GM23338 (cell line): Measurements from ENCODE around the gene EP300. TPM values are rescaled to one million over a fixed set of nuclear protein-coding genes. Genes with fewer than 3 reads are reported as not detected.

Experiments used
- ATAC-seq: fragments of 200-7000 bp; cut with Tn5 transposase; 3 replicates; pipeline ENCODE4 v1.9.1; 2020
- DNase-seq: peaks from one replicate; pipeline ENCODE4 v3.0.0-alpha.2; 2015; ENCODE audit warnings: low spot score
- H2AFZ ChIP-seq: fragments of 200-600 bp; sonication (generic); 2 replicates; pipeline ENCODE4 v1.8.0; 2016; ENCODE audit warnings: antibody characterized with exemption, mild to moderate bottlenecking, moderate library complexity
- H3F3A ChIP-seq: fragments of 200-600 bp; sonication (generic); replicated peaks from 2 replicates; pipeline ENCODE4 v1.8.0; 2017; ENCODE audit warnings: antibody characterized with exemption, mixed run types, low read depth
- H3K27ac ChIP-seq: fragments of 200-600 bp; sonication (generic); 2 replicates; pipeline ENCODE4 v1.6.1; 2016; ENCODE audit warnings: low read depth
- H3K27me3 ChIP-seq: fragments of 200-600 bp; sonication (generic); 2 replicates; pipeline ENCODE4 v1.8.0; 2016; ENCODE audit warnings: mild to moderate bottlenecking, mixed run types, moderate library complexity; ENCODE audit not compliant: insufficient read depth
- H3K36me3 ChIP-seq: fragments of 200-600 bp; sonication (generic); 2 replicates; pipeline ENCODE4 v1.8.0; 2016; ENCODE audit warnings: mild to moderate bottlenecking; ENCODE audit not compliant: insufficient read depth
- H3K4me1 ChIP-seq: fragments of 200-600 bp; sonication (generic); 2 replicates; pipeline ENCODE4 v1.8.0; 2016; ENCODE audit warnings: mild to moderate bottlenecking, moderate library complexity; ENCODE audit not compliant: insufficient read depth
- H3K4me2 ChIP-seq: fragments of 200-600 bp; sonication (generic); 2 replicates; pipeline ENCODE4 v1.7.1; 2017; ENCODE audit warnings: mixed run types
- H3K4me3 ChIP-seq: fragments of 200-600 bp; sonication (generic); 2 replicates; pipeline ENCODE4 v1.6.1; 2016; ENCODE audit warnings: mixed run types
- H3K79me2 ChIP-seq: fragments of 200-600 bp; sonication (generic); replicated peaks from 2 replicates; pipeline ENCODE4 v1.8.0; 2017; ENCODE audit warnings: mild to moderate bottlenecking; ENCODE audit not compliant: insufficient read depth
- H3K9me2 ChIP-seq: fragments of 200-600 bp; sonication (generic); 2 replicates; pipeline ENCODE4 v1.8.0; 2017; ENCODE audit not compliant: insufficient read depth
- H4K20me1 ChIP-seq: fragments of 200-600 bp; sonication (generic); replicated peaks from 2 replicates; pipeline ENCODE4 v1.8.0; 2017; ENCODE audit warnings: mild to moderate bottlenecking; ENCODE audit not compliant: insufficient read depth
- H3K27ac Mint-ChIP-seq: 2 replicates; pipeline ENCODE4 v1.8.0; 2020; ENCODE audit warnings: inconsistent platforms, mild to moderate bottlenecking, moderate library complexity, mixed read lengths
- H3K27me3 Mint-ChIP-seq: 3 replicates; pipeline ENCODE4 v1.8.0; 2022; ENCODE audit warnings: low read depth, mild to moderate bottlenecking, moderate library complexity, mixed read lengths, inconsistent platforms; ENCODE audit not compliant: insufficient read depth, poor library complexity
- H3K36me3 Mint-ChIP-seq: 3 replicates; pipeline ENCODE4 v1.8.0; 2021; ENCODE audit warnings: low read depth, mild to moderate bottlenecking, inconsistent platforms, moderate library complexity, mixed read lengths
- H3K4me1 Mint-ChIP-seq: 3 replicates; pipeline ENCODE4 v1.8.0; 2020; ENCODE audit warnings: mild to moderate bottlenecking, inconsistent platforms, mixed read lengths
- H3K4me3 Mint-ChIP-seq: 3 replicates; pipeline ENCODE4 v1.8.0; 2021; ENCODE audit warnings: moderate library complexity, mild to moderate bottlenecking, inconsistent platforms, mixed read lengths
- H3K9me3 Mint-ChIP-seq: 3 replicates; pipeline ENCODE4 v1.8.0; 2020; ENCODE audit warnings: moderate library complexity, mild to moderate bottlenecking, inconsistent platforms, mixed read lengths
- NANOG ChIP-seq: IDR thresholded peaks from 2 replicates; pipeline ENCODE4 v1.6.1; 2016; ENCODE audit warnings: antibody characterized with exemption, borderline replicate concordance
- ZNF114 ChIP-seq: fragments of 250-450 bp; sonication (Bioruptor Pico); IDR thresholded peaks from 2 replicates; pipeline ENCODE4 v1.5.0; 2020; ENCODE audit warnings: mild to moderate bottlenecking, moderate library complexity
- polyA plus RNA-seq: library from polyadenylated mRNA; unstranded; fragments of >200 nt; fragmentation: Nextera tagmentation; extraction: Ambion mirVana; gene quantifications from 2 replicates; pipeline ENCODE4 v1.2.1, GENCODE V29; 2016
- total RNA-seq: library from RNA; depleted of rRNA; stranded (reverse); fragments of >200 nt; shearing (Covaris generic); gene quantifications from 2 replicates; pipeline ENCODE4 v1.2.3, GENCODE V29; 2014
- TF ChIP-seq, protein P1 (sequence below): IDR thresholded peaks from 2 replicates; pipeline ENCODE4 v1.6.1; 2016; ENCODE audit warnings: antibody characterized with exemption
- TF ChIP-seq, protein P2 (sequence below): IDR thresholded peaks from one replicate; pipeline ENCODE4 v1.6.1; 2018; ENCODE audit warnings: antibody characterized with exemption; ENCODE audit not compliant: unreplicated experiment
- TF ChIP-seq, protein P3 (sequence below): fragments of 250-450 bp; sonication (Bioruptor Pico); IDR thresholded peaks from 2 replicates; pipeline ENCODE4 v1.5.0; 2020; ENCODE audit warnings: mild to moderate bottlenecking, moderate library complexity

EP300 gene
- total and polyA plus RNA-seq, 2 experiments from 2014 or later, result 40.7 to 129 TPM

GRCh38 chr22:41180926-41181325 lies 88.5 kb downstream of the EP300 start:
- Histone ChIP-seq H3K9me2 (no peaks in the 10 kb centered on the region), H3K27me3 (no peaks in the 10 kb centered on the region), H3K27ac (peak overlapping the region; percentile 86), H2AFZ (no peak overlapping the region), H4K20me1 (peaks cover 7% of the 10 kb centered on the region; the same call in 1 of the 2 replicates), H3F3A (peaks cover 35% of the 10 kb centered on the region), H3K4me2 (0 out of 2 replicates have a peak overlapping the region, but pooled peaks have one; percentile 3), H3K4me1 (peaks cover 15% of the 10 kb centered on the region), H3K36me3 (peaks cover 15% of the 10 kb centered on the region), H3K4me3 (no peak overlapping the region), H3K79me2 (no peaks in the 10 kb centered on the region)
- H3K27me3 Mint-ChIP-seq, result peaks cover 23% of the 10 kb centered on the region
- H3K36me3 Mint-ChIP-seq, result peaks cover 61% of the 10 kb centered on the region
- TF ChIP-seq, protein P1, sequence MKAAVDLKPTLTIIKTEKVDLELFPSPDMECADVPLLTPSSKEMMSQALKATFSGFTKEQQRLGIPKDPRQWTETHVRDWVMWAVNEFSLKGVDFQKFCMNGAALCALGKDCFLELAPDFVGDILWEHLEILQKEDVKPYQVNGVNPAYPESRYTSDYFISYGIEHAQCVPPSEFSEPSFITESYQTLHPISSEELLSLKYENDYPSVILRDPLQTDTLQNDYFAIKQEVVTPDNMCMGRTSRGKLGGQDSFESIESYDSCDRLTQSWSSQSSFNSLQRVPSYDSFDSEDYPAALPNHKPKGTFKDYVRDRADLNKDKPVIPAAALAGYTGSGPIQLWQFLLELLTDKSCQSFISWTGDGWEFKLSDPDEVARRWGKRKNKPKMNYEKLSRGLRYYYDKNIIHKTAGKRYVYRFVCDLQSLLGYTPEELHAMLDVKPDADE, result no peak
- TF ChIP-seq, protein P2, sequence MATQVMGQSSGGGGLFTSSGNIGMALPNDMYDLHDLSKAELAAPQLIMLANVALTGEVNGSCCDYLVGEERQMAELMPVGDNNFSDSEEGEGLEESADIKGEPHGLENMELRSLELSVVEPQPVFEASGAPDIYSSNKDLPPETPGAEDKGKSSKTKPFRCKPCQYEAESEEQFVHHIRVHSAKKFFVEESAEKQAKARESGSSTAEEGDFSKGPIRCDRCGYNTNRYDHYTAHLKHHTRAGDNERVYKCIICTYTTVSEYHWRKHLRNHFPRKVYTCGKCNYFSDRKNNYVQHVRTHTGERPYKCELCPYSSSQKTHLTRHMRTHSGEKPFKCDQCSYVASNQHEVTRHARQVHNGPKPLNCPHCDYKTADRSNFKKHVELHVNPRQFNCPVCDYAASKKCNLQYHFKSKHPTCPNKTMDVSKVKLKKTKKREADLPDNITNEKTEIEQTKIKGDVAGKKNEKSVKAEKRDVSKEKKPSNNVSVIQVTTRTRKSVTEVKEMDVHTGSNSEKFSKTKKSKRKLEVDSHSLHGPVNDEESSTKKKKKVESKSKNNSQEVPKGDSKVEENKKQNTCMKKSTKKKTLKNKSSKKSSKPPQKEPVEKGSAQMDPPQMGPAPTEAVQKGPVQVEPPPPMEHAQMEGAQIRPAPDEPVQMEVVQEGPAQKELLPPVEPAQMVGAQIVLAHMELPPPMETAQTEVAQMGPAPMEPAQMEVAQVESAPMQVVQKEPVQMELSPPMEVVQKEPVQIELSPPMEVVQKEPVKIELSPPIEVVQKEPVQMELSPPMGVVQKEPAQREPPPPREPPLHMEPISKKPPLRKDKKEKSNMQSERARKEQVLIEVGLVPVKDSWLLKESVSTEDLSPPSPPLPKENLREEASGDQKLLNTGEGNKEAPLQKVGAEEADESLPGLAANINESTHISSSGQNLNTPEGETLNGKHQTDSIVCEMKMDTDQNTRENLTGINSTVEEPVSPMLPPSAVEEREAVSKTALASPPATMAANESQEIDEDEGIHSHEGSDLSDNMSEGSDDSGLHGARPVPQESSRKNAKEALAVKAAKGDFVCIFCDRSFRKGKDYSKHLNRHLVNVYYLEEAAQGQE, result no peak
- TF ChIP-seq ZNF114 (CRISPR knock-in tag) (no peak), NANOG (no peak)
- TF ChIP-seq, protein P3, sequence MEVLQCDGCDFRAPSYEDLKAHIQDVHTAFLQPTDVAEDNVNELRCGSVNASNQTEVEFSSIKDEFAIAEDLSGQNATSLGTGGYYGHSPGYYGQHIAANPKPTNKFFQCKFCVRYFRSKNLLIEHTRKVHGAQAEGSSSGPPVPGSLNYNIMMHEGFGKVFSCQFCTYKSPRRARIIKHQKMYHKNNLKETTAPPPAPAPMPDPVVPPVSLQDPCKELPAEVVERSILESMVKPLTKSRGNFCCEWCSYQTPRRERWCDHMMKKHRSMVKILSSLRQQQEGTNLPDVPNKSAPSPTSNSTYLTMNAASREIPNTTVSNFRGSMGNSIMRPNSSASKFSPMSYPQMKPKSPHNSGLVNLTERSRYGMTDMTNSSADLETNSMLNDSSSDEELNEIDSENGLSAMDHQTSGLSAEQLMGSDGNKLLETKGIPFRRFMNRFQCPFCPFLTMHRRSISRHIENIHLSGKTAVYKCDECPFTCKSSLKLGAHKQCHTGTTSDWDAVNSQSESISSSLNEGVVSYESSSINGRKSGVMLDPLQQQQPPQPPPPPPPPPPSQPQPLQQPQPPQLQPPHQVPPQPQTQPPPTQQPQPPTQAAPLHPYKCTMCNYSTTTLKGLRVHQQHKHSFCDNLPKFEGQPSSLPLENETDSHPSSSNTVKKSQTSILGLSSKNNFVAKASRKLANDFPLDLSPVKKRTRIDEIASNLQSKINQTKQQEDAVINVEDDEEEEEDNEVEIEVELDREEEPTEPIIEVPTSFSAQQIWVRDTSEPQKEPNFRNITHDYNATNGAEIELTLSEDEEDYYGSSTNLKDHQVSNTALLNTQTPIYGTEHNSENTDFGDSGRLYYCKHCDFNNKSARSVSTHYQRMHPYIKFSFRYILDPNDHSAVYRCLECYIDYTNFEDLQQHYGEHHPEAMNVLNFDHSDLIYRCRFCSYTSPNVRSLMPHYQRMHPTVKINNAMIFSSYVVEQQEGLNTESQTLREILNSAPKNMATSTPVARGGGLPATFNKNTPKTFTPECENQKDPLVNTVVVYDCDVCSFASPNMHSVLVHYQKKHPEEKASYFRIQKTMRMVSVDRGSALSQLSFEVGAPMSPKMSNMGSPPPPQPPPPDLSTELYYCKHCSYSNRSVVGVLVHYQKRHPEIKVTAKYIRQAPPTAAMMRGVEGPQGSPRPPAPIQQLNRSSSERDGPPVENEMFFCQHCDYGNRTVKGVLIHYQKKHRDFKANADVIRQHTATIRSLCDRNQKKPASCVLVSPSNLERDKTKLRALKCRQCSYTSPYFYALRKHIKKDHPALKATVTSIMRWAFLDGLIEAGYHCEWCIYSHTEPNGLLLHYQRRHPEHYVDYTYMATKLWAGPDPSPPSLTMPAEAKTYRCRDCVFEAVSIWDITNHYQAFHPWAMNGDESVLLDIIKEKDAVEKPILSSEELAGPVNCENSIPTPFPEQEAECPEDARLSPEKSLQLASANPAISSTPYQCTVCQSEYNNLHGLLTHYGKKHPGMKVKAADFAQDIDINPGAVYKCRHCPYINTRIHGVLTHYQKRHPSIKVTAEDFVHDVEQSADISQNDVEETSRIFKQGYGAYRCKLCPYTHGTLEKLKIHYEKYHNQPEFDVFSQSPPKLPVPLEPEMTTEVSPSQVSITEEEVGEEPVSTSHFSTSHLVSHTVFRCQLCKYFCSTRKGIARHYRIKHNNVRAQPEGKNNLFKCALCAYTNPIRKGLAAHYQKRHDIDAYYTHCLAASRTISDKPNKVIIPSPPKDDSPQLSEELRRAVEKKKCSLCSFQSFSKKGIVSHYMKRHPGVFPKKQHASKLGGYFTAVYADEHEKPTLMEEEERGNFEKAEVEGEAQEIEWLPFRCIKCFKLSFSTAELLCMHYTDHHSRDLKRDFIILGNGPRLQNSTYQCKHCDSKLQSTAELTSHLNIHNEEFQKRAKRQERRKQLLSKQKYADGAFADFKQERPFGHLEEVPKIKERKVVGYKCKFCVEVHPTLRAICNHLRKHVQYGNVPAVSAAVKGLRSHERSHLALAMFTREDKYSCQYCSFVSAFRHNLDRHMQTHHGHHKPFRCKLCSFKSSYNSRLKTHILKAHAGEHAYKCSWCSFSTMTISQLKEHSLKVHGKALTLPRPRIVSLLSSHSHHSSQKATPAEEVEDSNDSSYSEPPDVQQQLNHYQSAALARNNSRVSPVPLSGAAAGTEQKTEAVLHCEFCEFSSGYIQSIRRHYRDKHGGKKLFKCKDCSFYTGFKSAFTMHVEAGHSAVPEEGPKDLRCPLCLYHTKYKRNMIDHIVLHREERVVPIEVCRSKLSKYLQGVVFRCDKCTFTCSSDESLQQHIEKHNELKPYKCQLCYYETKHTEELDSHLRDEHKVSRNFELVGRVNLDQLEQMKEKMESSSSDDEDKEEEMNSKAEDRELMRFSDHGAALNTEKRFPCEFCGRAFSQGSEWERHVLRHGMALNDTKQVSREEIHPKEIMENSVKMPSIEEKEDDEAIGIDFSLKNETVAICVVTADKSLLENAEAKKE (CRISPR knock-in tag), result no peak
- ATAC-seq (no peak), DNase-seq (no peak)
- no peak overlapping the region; the same call in 1 of the 2 replicates for H3K27ac Mint-ChIP-seq
- peaks cover 12% of the 10 kb centered on the region for H3K4me1 Mint-ChIP-seq
- no peak overlapping the region for H3K4me3 Mint-ChIP-seq
- H3K9me3 Mint-ChIP-seq, result peaks cover 23% of the 10 kb centered on the region; the same call in 2 of the 3 replicates
